ENCODE results near the gene RALB.
"Not testable (repeated sequence)": the region's sequence is repeated elsewhere in the genome, so short reads cannot be mapped to it uniquely, and the experiment has no call there.

The RALB gene

DNA sequence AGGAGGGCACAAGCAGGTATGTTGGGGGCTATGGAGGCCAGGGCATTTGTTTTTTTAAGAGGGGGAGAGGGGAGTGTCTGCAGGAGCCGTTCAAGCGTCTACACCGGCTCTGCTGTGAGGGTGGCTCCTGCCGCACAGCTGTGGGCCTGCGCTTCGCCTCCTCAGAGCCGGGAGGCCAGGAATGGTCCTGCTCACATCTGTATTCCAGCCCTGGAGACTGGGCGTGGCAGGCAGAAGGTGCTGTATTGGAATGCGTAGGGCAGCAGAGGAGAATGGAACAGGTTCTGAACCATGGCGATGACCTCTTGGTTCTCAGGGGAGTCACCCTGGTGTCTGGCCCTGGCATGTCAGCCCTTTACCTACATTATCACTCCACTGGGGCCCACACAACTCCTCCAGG lies 66.5 kb downstream of the RALB start:
- no peak for FAIRE-seq

DNA sequence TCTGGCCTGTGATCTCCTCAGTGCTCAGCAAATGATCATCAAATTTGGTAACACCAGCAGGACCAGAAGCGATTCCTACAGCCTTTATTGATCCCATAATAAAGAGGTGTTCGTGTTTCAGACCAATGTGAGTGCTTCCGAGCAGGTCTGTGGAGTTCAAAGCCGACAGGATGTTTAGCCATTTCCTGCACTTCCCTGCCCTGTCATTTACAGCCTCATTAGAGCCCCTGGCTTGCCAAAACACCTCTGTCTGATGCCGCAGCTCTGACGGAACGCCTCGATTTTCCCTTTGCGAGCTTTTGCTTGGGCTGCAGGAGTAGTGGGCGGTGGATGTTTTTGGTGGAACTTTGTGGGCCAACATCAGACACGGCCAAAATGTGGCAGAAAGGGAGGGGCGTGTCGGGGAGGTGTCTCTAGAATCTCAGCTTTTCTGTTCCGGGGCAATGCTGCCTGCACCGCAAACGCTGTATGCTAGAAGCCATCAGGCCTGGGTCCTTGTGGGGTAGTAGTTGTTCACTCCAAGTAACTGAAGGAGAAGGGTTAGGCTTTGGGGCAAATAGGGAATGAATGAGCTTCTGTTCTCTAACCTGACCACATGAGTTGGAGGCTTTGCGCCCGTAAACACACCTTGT lies 67.2 kb downstream of the RALB start:
- no peak for FAIRE-seq

DNA sequence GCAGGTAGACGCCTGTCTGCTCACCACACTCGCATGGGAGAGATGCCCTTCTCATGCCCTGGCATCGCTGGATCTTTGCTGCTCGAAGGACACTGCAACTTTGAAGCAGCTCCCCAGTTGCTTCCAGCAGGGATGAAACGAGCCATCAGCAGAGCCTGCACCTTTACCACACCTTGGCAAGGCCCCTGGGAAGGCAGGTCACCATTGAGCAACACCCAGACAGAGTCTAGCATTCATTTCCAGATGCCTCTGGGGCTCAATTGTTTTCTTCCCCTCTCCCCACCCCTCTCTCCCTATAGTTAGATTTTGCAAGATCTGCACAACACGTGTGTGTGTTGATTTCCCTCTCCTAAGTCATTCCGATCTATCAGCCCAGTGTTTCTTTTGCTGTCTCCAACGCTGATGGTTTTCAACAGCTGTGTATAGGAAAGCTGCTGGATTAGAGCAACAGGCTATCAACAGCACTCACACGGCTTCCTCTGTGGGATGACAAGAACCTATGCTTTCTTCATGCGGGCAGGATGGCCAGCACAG lies 67.7 kb downstream of the RALB start:
- no peak for FAIRE-seq

- not testable (repeated sequence) for FAIRE-seq
Measured at GRCh38 chr2:120320887-120321556, 68.4 kb downstream of the RALB start.

DNA sequence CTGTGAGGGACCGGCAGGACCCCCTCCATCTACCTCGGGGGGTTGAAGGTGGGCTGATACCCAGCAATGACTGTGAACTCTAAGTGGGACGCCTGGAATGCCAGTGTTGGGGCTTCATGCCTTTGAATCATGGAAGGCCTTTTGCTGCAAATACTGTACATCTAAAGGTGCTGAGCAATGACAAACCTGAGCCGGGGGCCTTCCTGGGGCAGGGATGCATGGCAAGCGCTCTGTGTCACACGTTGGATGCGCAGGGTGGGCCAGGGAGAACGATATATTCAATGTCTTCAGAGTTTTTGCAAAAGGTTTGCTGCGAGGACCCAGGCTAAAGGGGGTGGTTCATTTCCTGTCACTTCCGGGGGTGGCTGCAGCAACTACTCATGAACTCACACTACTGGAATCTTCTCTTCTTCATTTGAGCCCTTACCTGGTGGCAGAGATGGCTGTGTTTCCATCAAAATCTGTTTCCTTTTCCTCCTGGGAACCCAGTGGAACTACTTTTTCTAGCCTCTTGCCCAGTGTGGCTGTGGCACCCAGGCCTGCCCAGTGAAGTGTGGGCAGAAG lies 69.2 kb downstream of the RALB start:
- no peak for FAIRE-seq

DNA sequence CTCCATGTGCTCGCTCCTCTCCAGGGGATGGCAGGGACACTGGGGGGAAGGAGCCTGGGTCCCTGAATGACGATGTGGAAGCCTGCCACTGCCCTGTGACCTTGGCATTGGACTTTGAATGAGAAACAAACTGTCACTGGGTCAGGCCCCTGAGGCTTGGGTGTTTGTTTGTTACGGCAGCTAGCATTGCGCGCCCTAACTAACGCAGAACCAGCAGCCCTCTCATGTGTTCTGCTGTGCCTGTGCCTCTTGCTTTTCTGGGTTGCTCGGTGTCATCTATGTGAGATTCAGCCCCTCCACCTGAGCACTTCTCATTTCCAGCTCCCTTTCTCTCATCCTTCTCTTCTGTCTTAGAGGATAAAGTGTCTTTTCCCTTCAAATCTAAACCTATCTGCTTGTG lies 69.7 kb downstream of the RALB start:
- no peak for FAIRE-seq

- FAIRE-seq: no peak
Measured at GRCh38 chr2:120323214-120323613, 70.6 kb downstream of the RALB start.

DNA sequence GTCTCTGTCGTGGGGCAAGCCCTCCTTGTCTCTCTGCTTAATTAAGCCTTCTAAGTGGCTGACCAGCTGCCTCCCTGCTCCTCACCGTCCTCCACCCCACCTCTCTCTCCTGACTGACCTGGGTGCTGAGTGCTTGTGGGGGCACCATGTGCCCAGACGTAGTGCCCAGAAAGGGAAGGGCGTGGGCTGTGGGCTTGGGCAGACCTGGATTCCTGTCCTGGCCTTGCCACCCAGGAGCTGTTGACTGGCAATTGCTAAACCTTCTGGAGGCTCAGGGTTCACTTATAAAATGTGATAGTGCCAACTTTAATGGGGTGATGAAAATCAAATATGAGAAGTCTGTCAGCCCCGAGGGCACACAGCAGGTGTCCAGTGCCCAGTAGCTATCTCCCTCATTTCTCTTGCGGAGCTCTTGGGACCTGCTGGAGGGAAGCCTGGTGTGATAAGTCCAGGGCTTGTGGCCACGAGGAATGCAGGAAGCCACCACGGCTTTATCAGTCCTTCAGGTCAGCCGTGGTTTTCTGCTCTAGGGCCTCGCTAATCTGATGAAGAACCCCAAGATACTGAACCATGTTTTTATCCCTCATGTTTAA lies 71.3 kb downstream of the RALB start:
- no peak for FAIRE-seq

DNA sequence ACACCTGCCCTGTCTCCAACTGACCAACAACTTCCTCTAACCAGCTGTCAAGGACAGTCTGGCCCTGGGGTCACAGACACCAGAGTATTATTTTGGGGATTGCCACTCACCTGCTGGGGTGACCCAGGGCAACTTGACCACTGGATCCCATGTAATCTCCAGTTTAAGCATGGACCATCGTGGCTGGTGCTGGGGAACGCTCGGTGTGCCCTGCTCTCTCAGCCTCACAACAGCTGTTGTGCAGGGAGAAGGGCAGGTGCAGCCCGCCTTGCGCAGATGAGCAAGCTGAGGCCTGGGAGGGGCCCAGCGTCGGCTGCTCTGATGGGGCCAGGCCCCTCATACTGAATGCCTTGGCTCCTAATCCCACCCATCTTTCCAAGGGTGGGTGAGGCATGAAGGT lies 72.3 kb downstream of the RALB start:
- FAIRE-seq: no peak

DNA sequence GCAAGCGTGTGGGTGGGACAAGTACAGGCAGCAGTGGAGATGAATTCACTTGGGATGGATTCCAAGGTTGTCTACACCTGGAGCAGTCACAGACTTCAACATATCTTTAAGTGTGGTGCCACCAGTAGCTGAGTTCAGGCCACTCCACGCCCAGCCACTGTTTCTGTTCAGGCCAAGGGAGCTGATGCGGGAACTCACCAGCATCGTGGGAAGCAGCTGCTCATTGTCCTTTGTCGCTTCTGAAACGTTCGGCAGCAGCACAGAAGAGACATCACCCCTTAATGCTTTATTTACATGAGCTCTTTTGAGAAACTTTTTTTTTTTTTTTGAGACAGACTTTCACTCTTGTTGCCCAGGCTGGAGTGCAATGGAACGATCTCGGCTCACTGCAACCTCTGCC lies 73.4 kb downstream of the RALB start:
- FAIRE-seq: no peak

GRCh38 chr2:120330946-120331822 lies 78.5 kb downstream of the RALB start:
- FAIRE-seq: no peak

DNA sequence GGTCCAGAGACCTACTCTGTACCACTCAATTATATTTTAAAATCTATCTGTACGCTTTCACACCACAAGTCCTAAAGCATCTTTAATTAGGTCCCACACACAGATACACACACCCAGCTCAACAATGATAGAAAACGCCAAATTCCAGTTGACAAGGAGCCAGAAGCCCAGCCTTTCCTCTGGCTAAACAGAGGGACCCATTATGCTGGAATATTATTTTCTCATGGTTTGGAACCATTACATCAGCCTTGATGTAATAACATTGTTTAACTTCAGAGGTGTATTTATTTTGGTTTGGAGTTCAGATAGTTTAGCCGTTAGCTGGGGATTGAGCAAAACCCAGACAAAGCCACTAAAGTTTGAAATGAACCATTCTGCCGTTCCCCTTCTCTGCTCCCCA lies 79.3 kb downstream of the RALB start:
- FAIRE-seq: no peak

GRCh38 chr2:120332384-120332783 lies 79.7 kb downstream of the RALB start:
- no peak for FAIRE-seq

DNA sequence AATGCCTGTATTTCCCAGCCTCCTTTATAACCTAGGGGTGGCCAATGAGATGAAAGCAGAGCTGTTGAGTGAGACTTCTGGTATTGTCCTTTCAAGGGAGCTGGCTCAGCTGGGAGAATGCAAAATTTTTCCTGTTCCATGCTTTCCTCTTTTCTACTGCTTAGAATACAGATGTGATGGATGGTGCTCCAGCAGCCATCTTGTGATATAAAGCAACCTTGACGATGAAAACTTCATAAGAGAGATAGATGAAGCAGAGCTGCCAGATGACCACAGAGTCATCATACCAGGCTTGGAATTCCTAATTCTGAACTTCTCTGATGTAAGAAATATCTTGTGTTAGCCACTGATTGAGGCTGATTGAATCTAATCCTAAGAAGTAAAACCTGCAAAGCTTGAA lies 81.4 kb downstream of the RALB start:
- no peak for FAIRE-seq

DNA sequence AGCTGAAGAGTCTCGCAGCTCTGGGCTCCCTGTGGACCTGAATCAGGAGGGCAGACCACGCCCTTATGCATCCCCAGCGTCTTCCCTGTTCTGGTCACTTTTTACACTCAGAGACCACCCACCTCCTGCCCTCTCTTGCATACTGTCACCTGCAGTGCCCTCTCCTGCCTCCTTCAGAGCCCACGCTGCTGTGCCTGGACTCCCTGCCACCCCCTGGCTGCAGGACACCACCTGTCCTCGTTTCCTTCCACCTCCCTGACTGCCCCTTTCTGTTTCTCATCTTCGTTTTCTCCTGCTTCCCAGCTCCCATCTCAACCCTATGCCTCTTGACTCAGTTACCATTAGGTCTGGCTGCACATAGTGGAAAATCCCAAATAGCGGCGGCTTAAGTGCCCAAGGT lies 84.1 kb downstream of the RALB start:
- no peak for FAIRE-seq

DNA sequence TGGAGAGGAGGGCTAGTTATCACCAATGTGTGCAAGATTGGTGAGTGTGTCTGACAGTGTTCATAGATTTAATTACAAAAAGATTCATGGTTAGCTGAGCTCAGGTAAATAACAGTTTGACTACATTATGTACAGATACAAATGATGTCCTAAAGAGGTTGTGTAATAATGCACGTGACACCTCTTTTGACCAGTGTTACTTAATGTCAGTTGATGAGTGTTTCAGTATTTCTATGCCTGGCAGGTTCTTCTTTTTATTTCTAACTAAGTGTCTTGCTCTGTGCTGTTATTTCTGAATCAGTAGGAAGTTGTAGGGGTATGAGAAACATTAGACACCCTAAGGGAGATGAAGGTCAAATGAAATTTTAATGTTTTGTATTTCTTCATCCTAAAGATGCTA lies 85.4 kb downstream of the RALB start:
- no peak for FAIRE-seq

DNA sequence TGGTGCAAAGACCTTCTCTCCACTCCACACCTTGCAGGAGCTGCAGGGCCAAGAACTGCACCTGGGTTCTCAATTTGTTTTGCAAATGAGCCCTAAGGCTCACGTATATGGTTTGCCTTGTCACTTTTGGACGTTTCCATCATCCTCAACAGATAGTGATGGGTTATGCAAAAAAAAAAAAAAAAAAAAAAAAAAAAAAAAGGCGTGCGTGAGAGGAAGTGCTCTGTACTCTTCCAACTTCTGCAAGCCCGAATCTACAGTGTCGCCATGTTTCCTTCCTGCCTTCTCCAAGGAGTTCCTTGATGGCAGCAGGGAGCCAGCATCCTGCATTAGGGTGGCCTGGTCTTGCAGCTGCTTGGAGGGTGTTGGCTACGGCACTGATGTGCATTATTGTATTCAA lies 89.3 kb downstream of the RALB start:
- no peak for FAIRE-seq

DNA sequence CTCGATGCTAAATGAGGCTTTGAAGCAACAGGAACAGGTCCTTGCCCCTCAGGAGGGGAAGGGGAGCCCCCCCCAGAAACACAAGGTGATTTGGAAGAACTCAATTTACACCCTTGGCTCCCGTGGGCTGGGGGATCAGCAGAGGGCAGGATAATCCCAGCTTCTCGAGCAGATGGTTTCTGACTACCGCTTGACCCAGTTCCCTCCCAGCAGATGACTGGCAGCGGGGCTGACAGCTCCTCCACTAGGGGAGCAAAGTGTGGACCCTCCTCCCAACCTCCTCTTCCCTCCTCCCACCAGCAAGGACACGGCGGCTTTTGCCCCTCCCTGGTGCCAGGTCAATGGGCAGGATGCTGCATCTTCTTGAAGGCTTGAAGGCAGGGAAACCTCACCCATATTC lies 89.8 kb downstream of the RALB start:
- FAIRE-seq: no peak

GRCh38 chr2:120343100-120343432 lies 90.4 kb downstream of the RALB start:
- FAIRE-seq: no peak

GRCh38 chr2:120343433-120344105 lies 90.9 kb downstream of the RALB start:
- no peak for FAIRE-seq
